HuH-7.5 (cell line): ENCODE results near the gene CNOT6.
"Not testable (repeated sequence)": the region's sequence is repeated elsewhere in the genome, so short reads cannot be mapped to it uniquely, and the experiment has no call there.

Experiments used
- DNase-seq: peaks from one replicate; pipeline ENCODE4 v3.0.0; 2011; ENCODE audit warnings: low spot score

CNOT6 gene

GRCh38 chr5:180494060-180494509, at the start of gene CNOT6:
Gene CNOT6 (plus strand): TSS chr5:180494379. CDS start chr5:180529277, 34,898 bp downstream.
- DNase-seq: peak; percentile 93

GRCh38 chr5:180454752-180455151, 39.4 kb upstream of the CNOT6 start:
- no peak for DNase-seq

DNA sequence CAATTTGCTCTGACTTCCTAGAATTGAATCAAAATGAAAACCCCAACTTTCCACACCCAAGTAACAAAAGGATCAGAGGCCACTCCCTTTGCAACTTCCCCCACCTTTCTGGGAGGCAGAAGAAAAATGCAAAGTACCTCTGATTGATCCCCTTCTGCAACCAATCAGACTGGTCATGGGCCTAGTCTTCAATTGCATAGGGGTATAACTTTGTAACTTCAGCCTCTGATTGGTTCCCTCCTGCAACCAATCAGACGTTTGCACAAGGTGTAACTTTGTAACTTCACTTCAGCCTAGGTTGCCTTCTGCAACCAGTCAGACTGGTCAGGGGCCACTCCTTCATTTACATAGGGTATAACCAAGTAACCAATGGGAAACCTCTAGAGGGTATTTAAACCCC, 38.3 kb upstream of the CNOT6 start:
- no peak for DNase-seq

GRCh38 chr5:180456792-180457191, 37.4 kb upstream of the CNOT6 start:
- DNase-seq: no peak

- DNase-seq: not testable (repeated sequence)
Measured at GRCh38 chr5:180458852-180459673, 35.1 kb upstream of the CNOT6 start.

DNA sequence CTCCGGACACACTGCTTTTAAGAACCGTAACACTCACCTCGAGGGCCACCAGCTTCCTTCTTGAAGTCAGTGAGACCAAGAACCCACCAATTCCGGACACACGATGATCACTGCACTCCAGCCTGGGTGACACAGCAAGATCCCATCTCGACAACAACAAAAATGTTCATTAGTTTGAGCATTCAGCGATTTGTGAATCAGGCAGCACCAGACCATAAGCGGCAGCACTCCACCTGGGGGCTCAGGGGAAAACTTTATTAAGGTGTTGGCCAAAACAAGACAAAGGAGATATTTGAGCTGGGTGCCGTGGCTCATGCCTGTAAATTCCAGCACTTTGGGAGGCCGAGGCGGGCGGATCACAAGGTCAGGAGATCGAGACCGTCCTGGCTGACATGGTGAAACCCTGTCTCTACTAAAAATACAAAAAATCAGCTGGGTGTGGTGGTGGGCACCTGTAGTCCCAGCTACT, 34.5 kb upstream of the CNOT6 start:
- DNase-seq: not testable (repeated sequence)

DNA sequence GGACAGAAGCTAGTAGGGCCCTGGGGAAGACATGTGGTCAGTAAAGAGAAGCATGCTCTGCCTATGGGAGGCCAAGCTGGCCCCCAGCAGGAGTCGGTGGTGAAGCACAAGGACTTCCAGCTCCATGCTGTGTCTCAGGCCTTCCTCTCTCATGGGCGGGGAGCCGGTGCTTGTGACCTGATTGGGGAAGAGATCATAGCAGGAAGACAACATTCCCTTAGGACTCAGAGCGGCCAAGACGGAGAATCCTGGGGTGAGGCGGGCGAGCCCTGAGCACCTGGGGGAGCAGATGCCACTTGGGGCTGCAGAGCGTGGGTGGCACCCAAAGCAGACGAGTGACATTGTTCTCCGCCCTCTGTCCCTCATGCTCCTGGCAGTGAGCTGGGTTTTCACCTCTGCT, 33.3 kb upstream of the CNOT6 start:
- no peak for DNase-seq

DNA sequence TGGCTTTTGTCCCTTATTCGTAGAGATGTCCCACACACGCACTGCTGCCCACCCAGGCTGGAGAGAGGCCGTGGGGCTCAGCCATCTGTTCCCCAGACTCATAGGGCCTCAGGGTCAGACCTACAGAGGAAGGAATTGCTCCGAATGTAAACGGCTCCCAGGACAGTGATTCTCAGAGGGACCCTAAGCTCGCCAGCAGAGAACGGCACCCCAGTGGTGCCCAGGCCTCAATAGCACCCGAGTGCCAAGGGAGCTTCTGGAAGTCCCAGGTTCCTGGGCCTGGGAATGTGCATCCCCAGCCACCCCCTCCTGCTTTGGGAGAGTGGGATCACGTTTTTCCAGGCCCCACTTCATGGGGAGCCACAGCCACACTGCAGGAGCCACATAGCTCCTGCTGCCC, 32.9 kb upstream of the CNOT6 start:
- no peak for DNase-seq

GRCh38 chr5:180463216-180463900, 30.8 kb upstream of the CNOT6 start:
- DNase-seq: no peak

DNA sequence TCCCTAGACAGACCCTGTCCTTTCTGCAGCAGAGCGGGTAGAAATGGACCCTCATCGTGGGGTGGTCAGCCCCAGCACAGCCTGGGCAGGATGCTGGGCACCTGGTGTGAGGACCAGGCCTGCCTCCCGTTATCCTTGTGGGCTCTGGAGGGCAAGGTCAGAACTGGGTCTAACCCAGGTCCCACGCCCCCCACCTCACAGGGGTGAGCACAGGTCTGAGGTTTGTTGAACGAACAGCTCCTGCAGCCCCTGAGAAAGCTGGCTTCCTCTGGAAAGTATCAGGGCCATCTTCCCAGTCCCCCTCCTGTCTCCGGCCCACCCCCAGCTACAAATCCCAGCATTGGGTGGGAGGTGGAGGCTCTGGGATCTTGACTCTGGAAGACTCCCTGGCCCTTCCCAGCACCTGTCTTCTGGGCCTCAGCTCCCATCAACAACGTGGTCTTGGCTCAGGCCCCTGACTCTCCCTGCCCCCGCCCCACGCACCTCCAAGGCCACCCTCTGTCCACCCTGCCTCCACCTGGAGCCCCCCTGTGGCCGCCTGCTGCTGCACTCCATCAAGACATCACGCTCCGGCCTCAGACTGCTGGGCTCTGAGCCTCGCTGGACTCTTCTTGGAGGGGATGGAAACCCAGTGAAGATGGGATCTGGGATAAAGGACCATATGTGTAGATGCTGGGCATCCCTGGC, 30.1 kb upstream of the CNOT6 start:
- DNase-seq: no peak

DNA sequence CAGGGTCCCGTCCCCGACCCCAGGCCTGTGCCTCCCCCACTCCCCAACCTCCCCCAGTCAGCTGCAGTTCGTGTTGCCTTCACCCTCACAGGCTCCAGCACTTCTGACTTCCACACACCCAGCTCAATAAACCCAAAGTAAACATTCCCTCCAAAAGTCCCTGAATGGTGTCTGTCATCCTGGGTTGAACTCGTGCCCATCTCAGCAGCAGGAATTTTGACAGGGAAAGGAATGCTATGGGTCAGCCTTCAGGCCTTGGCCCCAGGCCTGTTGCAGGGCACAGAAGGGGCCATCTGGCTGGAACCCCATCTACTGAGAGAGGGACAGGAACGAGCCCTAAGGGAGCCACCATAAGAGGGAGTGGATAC, 29.6 kb upstream of the CNOT6 start:
- DNase-seq: no peak

DNA sequence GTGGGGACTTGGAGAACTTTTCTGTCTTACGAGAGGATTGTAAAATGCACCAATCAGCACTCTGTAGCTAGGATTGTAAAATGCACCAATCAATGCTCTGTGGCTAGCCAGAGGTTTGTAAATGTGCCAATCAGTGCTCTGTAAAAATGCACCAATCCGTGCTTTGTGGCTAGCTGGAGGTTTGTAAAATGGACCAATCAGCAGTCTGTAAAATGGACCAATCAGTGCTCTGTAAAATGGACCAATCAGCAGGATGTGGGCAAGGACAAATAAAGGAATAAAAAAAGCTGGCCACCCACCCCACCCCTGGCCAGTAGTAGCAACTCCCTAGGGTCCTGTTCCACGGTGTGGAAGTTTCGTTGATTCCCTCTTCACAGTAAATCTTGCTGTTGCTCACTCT, 29.1 kb upstream of the CNOT6 start:
- DNase-seq: not testable (repeated sequence)

DNA sequence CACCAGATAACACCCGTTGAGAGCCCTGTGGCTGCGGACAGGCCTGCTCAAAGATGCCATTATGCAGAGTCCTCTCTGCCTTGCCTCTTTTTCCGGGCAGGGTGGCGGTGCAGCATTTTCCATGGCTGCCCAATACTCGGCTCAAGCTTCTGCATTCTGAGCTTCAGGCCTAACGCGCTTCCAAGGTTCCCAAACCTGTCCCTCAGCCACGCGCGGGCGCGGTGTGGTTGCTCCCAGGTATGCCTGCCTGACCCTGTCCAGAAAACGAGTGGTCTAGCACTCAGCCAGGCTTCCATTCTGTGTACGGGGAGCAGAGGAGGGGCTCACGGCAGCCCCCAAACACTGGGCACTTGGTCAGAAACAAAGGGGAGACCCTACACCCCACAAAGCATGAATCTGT, 27.9 kb upstream of the CNOT6 start:
- no peak for DNase-seq

GRCh38 chr5:180467028-180467975, 26.9 kb upstream of the CNOT6 start:
- DNase-seq: no peak

DNA sequence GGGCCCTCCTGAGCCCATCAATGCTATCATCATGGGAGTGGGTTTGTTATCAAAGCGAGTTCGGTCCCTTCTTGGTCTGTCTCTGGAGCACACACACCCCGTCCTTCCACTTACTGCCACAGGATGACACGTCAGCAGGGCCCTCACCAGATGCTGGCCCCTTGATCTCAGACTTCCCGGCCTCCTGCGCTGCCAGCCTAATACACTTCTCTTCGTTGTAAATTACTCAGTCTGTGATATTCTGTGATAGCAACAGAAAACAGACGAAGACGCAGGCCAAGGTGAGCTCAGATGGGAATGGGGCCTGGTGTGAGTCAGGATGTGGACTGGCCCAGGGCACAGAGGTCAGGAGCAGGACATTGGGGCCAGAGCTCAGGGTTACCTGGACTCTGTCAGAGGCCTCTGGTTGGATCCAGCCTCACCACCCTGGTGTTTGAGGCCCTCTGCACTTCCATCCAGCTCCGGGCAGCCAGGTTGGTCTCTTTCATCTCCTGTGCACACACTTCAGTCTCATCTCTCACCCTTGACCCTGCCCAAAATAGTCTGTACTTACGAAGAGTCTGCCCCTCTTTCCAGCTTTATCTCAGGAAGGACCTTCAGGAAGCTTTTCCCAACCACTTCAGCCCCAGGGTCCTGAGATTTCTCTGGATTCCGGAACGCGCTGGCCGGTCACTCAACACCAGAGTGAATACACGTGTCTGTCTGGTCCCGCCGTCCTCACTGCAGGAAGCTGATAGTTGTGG, 26.0 kb upstream of the CNOT6 start:
- no peak for DNase-seq

GRCh38 chr5:180468732-180469585, 25.2 kb upstream of the CNOT6 start:
- DNase-seq: no peak

GRCh38 chr5:180469586-180469865, 24.7 kb upstream of the CNOT6 start:
- no peak for DNase-seq

DNA sequence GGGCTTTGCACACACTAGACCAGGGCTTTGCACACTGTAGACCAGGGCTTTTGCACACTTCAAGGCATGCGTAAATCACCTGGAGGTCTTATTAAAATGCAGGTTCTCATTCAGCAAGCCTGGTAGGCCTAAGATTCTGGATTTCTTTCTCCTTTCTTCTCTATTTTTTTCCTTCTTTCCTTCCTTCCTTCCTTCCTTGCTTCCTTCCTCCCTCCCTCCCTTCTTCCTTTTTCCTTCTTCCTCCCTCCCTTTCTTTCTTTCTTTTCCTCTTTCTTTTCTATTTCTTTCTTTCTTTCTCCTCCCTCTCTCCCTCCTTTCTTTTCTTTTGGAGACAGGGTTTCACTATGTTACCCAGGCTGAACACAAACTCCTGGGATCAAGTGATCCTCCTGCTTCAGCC, 24.3 kb upstream of the CNOT6 start:
- no peak for DNase-seq

DNA sequence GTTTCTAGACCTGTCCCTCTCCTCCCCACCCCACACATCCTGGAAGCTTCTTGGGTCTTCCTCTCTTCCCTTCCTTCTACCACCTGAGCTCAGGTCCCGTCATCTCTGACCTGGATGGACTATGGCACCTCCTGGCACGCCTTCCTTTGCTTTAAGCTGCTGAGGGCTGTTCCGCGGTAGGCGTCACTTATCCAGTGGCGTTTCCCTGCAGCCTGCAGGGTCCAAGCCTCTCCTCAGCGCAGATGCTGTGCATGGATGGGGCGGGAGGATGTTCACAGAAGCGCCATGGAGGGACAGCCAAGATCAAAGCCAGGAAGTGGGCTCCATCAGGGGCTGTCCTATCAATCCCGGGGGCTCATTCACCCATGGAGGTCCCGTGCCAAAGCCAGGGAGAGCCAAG, 23.8 kb upstream of the CNOT6 start:
- no peak for DNase-seq

DNA sequence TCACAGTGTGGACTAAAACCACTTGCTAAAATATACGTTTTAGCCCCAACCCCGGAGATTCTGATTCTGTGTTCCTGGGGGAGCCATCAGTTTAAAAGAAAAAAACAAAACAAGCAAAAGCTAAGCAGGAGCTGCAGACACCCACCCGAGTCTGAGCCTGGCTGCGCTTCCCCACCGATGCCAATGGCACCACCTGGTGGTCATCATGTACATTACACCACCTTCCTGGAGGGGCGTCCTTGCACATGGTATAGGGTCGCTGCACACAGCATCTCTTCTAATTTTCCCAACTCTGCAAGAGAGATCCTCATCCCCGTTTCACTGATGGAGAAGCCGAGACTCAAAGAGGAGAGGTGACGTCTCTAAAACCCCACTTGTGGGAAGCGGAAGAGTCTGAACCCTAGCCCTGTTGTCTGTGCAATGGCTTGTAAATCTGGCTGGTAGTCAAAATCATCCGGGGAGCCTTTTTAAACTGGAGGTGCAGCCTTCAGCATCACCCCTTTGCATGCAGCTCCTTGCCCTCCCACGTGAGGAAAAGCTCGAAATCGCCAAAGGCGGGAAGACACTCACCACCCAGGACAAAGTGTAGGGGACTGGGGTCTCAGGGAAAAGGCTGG, 23.1 kb upstream of the CNOT6 start:
- peak; percentile 82 for DNase-seq
